K562 (cell line): ENCODE measurements around the gene RGPD8. TPM values are rescaled to one million over a fixed set of nuclear protein-coding genes. Genes with fewer than 3 reads are reported as not detected.

Source experiments
- ARID2 ChIP-seq: fragments of 450-650 bp; IDR thresholded peaks from 2 replicates; pipeline ENCODE4 v1.6.1; 2017; ENCODE audit warnings: antibody characterized with exemption, mild to moderate bottlenecking
- CBX5 ChIP-seq: IDR thresholded peaks from 2 replicates; pipeline ENCODE4 v1.6.1; 2014; ENCODE audit warnings: low read depth, borderline replicate concordance
- CXXC5 ChIP-seq: fragments of 250-450 bp; sonication (Bioruptor Pico); IDR thresholded peaks from 2 replicates; pipeline ENCODE4 v1.8.0; 2022; ENCODE audit warnings: inconsistent platforms, mild to moderate bottlenecking, moderate library complexity
- DMBX1 ChIP-seq: fragments of 250-450 bp; sonication (Bioruptor Pico); IDR thresholded peaks from 2 replicates; pipeline ENCODE4 v1.8.0; 2022; ENCODE audit warnings: inconsistent platforms, mild to moderate bottlenecking, moderate library complexity, borderline replicate concordance
- ELF1 ChIP-seq: fragments of 200-800 bp; sonication (Bioruptor generic); IDR thresholded peaks from 2 replicates; pipeline ENCODE4 v1.6.1; 2016; ENCODE audit warnings: missing genetic modification characterization, missing compliant biosample characterization
- HIVEP1 ChIP-seq: fragments of 250-450 bp; sonication (Bioruptor Pico); IDR thresholded peaks from 2 replicates; pipeline ENCODE4 v1.4.0; 2020; ENCODE audit warnings: mild to moderate bottlenecking
- KDM2B ChIP-seq: fragments of 250-450 bp; sonication (Bioruptor Pico); IDR thresholded peaks from 2 replicates; pipeline ENCODE4 v1.8.0; 2021; ENCODE audit warnings: mild to moderate bottlenecking, moderate library complexity
- KLF1 ChIP-seq: fragments of 450-650 bp; IDR thresholded peaks from 2 replicates; pipeline ENCODE4 v1.6.1; 2016; ENCODE audit warnings: missing genetic modification characterization, missing compliant biosample characterization
- MAFK ChIP-seq: IDR thresholded peaks from 2 replicates; pipeline ENCODE4 v1.6.1; 2011; ENCODE audit warnings: low read length, improper control_type of control experiment
- MEF2A ChIP-seq: IDR thresholded peaks from 2 replicates; pipeline ENCODE4 v1.6.1; 2011; ENCODE audit warnings: low read depth, mild to moderate bottlenecking, low read length, moderate library complexity; ENCODE audit not compliant: control insufficient read depth
- NFIC ChIP-seq: fragments of 450-650 bp; IDR thresholded peaks from 2 replicates; pipeline ENCODE4 v1.6.1; 2017; ENCODE audit warnings: mild to moderate bottlenecking, inconsistent platforms
- NRF1 ChIP-seq, 2 experiments: fragments of 450-650 bp; IDR thresholded peaks in 1 of 2; conservative IDR thresholded peaks in 1 of 2; 2 replicates each; pipeline ENCODE4 v1.6.1; 2014; ENCODE audit warnings: mild to moderate bottlenecking in 2 of 2
- SAP30 ChIP-seq: fragments of 200-600 bp; sonication (generic); IDR thresholded peaks from 2 replicates; pipeline ENCODE4 v1.6.1; 2012; ENCODE audit warnings: borderline replicate concordance, low read depth, mild to moderate bottlenecking, moderate library complexity, low read length, control low read depth, inconsistent platforms; ENCODE audit not compliant: insufficient read depth, poor library complexity, severe bottlenecking
- SMARCE1 ChIP-seq: fragments of 450-650 bp; IDR thresholded peaks from 2 replicates; pipeline ENCODE4 v1.7.1; 2016; ENCODE audit warnings: mild to moderate bottlenecking
- TAL1 ChIP-seq: fragments of 450-650 bp; IDR thresholded peaks from 2 replicates; pipeline ENCODE4 v1.6.1; 2016; ENCODE audit warnings: mild to moderate bottlenecking
- TBL1XR1 ChIP-seq, 2 experiments: IDR thresholded peaks; 2 replicates each; pipeline ENCODE4 v1.6.1; 2012; ENCODE audit warnings: improper control_type of control experiment in 2 of 2, low read length in 2 of 2, mild to moderate bottlenecking in 1 of 2
- XRCC5 ChIP-seq: fragments of 200-400 bp; formaldehyde crosslinking; IDR thresholded peaks from 2 replicates; pipeline ENCODE4 v1.6.1; 2017; ENCODE audit warnings: low read depth, mild to moderate bottlenecking, low read length
- ZC3H4 ChIP-seq: sonication (generic); formaldehyde crosslinking; IDR thresholded peaks from 2 replicates; pipeline ENCODE4 v1.9.0; 2021; ENCODE audit warnings: missing genetic modification reagents, borderline replicate concordance
- ZNF3 ChIP-seq: fragments of 250-450 bp; sonication (Bioruptor Pico); IDR thresholded peaks from 2 replicates; pipeline ENCODE4 v1.5.0; 2021; ENCODE audit warnings: mild to moderate bottlenecking, moderate library complexity
- ZNF41 ChIP-seq: fragments of 250-450 bp; sonication (Bioruptor Pico); conservative IDR thresholded peaks from 2 replicates; pipeline ENCODE4 v1.4.0; 2020; ENCODE audit warnings: mild to moderate bottlenecking
- ZNF445 ChIP-seq: fragments of 250-450 bp; sonication (Bioruptor Pico); IDR thresholded peaks from 2 replicates; pipeline ENCODE4 v1.4.0; 2020; ENCODE audit warnings: low read depth, mild to moderate bottlenecking, moderate library complexity
- ZNF512 ChIP-seq: IDR thresholded peaks from 2 replicates; pipeline ENCODE4 v1.6.1; 2016; ENCODE audit warnings: missing genetic modification characterization, missing compliant biosample characterization
- polyA plus RNA-seq, 8 experiments: library from polyadenylated mRNA; depleted of rRNA in 4 of 8; stranded (reverse) in 5 of 8; unstranded in 3 of 8; fragments of >200 nt; fragmentation: Nextera tagmentation in 2 of 8; fragmentation: Illumina TruSeq in 1 of 8; extraction: Ambion mirVana in 2 of 8; extraction: Trizol in 1 of 8; gene quantifications; 2 replicates each; pipeline versions ENCODE4 v1.2.1 to v1.2.3, GENCODE V29; 2011 to 2014; ENCODE audit warnings: inconsistent platforms in 1 of 8, missing spikeins in 1 of 8
- total RNA-seq, 7 experiments: library from RNA; depleted of rRNA in 6 of 7; stranded (reverse); fragments of >200 nt in 6 of 7; fragmentation: Illumina TruSeq in 2 of 7; extraction: Trizol in 2 of 7; gene quantifications; 2 replicates each; pipeline versions ENCODE4 v1.2.1 to v1.2.3, GENCODE V29; 2011 to 2021; ENCODE audit warnings: low replicate concordance in 1 of 7
- TF ChIP-seq, protein P1 (sequence below): fragments of 450-650 bp; IDR thresholded peaks from 2 replicates; pipeline ENCODE4 v1.6.1; 2016
- TF ChIP-seq, protein P2 (sequence below): fragments of 250-450 bp; sonication (Bioruptor Pico); IDR thresholded peaks from 2 replicates; pipeline ENCODE4 v1.8.0; 2021; ENCODE audit warnings: moderate library complexity, mild to moderate bottlenecking, inconsistent platforms
- TF ChIP-seq, protein P3 (sequence below): fragments of 250-450 bp; sonication (Bioruptor Pico); IDR thresholded peaks from 2 replicates; pipeline ENCODE4 v1.4.0; 2020; ENCODE audit warnings: borderline replicate concordance

Gene RGPD8
- total and polyA plus RNA-seq, 9 of the 15 experiments (the other 6 are each of a cell fraction or from before 2014, with no cell fraction given) = 0.03 to 0.47 (median 0.12) TPM; not detected in 1

GRCh38 chr2:112481050-112481527 is 47.6 kb upstream of the RGPD8 start (continued):
- TF ChIP-seq MEF2A (no peak), ZNF445 (no peak), SMARCE1 (peak; percentile 71), TAL1 (peak; percentile 49; the same call in 1 of the 2 replicates), ZC3H4 (CRISPR knock-in tag) (no peak), MAFK (no peak), SAP30 (peak; percentile 50), KDM2B (CRISPR knock-in tag) (no peak), ELF1 (no peak), XRCC5 (peak; percentile 48; the same call in 1 of the 2 replicates), DMBX1 (CRISPR knock-in tag) (0 out of 2 replicates have a peak, but pooled peaks have one; percentile 7), NRF1 (conservative IDR thresholded peaks at IDR 0.05 in 1 of 2, IDR thresholded peaks at IDR 0.05 in 1 of 2) (peak; percentile 74 to 78), TBL1XR1 (IDR thresholded peaks at IDR 0.05; ENCODE audit: low read length in 2 of 2) (peak in 1 of 2 experiments; percentile 33; a peak in 1 of 4 replicates), ZNF41 (CRISPR knock-in tag) (no peak), KLF1 (tag) (no peak), CBX5 (no peak), CXXC5 (CRISPR knock-in tag) (peak; percentile 64), NFIC (no peak; the same call in 1 of the 2 replicates), ARID2 (peak; percentile 87), ZNF3 (CRISPR knock-in tag) (no peak), ZNF512 (tag) (no peak), HIVEP1 (CRISPR knock-in tag) (no peak)
- TF ChIP-seq, protein P1, sequence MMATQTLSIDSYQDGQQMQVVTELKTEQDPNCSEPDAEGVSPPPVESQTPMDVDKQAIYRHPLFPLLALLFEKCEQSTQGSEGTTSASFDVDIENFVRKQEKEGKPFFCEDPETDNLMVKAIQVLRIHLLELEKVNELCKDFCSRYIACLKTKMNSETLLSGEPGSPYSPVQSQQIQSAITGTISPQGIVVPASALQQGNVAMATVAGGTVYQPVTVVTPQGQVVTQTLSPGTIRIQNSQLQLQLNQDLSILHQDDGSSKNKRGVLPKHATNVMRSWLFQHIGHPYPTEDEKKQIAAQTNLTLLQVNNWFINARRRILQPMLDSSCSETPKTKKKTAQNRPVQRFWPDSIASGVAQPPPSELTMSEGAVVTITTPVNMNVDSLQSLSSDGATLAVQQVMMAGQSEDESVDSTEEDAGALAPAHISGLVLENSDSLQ = peak; percentile 52; the same call in 1 of the 2 replicates
- TF ChIP-seq, protein P2, sequence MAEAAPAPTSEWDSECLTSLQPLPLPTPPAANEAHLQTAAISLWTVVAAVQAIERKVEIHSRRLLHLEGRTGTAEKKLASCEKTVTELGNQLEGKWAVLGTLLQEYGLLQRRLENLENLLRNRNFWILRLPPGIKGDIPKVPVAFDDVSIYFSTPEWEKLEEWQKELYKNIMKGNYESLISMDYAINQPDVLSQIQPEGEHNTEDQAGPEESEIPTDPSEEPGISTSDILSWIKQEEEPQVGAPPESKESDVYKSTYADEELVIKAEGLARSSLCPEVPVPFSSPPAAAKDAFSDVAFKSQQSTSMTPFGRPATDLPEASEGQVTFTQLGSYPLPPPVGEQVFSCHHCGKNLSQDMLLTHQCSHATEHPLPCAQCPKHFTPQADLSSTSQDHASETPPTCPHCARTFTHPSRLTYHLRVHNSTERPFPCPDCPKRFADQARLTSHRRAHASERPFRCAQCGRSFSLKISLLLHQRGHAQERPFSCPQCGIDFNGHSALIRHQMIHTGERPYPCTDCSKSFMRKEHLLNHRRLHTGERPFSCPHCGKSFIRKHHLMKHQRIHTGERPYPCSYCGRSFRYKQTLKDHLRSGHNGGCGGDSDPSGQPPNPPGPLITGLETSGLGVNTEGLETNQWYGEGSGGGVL (CRISPR knock-in tag) = no peak
- TF ChIP-seq, protein P3, sequence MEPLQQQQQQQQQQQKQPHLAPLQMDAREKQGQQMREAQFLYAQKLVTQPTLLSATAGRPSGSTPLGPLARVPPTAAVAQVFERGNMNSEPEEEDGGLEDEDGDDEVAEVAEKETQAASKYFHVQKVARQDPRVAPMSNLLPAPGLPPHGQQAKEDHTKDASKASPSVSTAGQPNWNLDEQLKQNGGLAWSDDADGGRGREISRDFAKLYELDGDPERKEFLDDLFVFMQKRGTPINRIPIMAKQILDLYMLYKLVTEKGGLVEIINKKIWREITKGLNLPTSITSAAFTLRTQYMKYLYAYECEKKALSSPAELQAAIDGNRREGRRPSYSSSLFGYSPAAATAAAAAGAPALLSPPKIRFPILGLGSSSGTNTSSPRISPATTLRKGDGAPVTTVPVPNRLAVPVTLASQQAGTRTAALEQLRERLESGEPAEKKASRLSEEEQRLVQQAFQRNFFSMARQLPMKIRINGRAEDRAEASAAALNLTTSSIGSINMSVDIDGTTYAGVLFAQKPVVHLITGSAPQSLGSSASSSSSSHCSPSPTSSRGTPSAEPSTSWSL (CRISPR knock-in tag) = no peak; the same call in 1 of the 2 replicates
